Endometrial microvascular endothelial cells (primary cell): Measurements from ENCODE around the gene ZC3HAV1L. TPM values are rescaled to one million over a fixed set of nuclear protein-coding genes. Genes with fewer than 3 reads are reported as not detected.
"Not testable (repeated sequence)": the region's sequence is repeated elsewhere in the genome, so short reads cannot be mapped to it uniquely, and the experiment has no call there.

Experiments
- in situ Hi-C: cut with HindIII; loops from 2 replicates; pipeline ENCODE4 v1.10.0; 2017; ENCODE audit warnings: low sequenced_read_pairs, low pct_unique_long_range_greater_than_20kb; ENCODE audit errors: inconsistent ontology term
- total RNA-seq: library from RNA; depleted of rRNA; stranded (reverse); fragments of >200 nt; gene quantifications from one replicate; pipeline ENCODE4 v1.2.3, GENCODE V29; 2015; ENCODE audit errors: inconsistent ontology term

ZC3HAV1L gene
- total RNA-seq, 1 donor from 2014 or later = 12.0 TPM

DNA sequence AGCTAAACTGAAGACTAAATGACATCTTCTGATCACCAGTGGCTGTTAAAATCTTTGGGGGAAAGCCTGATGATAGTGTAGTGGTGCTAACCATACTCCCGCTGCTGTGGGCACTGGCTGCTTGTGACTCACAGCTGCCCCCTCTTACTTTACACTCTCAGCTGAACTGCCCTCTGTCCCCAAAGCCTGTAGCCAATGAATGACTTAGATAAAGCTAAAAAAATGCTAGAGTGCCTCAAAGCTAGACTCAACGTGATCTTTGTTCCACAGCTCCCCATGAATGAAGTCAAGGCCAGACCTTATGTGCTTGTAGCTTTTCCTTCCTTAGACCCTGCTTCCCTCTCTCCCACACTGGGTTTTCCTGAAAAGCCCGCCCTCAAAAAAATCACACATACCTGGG, 6.5 kb downstream of the ZC3HAV1L start:
- in situ Hi-C loops = no loop called here

DNA sequence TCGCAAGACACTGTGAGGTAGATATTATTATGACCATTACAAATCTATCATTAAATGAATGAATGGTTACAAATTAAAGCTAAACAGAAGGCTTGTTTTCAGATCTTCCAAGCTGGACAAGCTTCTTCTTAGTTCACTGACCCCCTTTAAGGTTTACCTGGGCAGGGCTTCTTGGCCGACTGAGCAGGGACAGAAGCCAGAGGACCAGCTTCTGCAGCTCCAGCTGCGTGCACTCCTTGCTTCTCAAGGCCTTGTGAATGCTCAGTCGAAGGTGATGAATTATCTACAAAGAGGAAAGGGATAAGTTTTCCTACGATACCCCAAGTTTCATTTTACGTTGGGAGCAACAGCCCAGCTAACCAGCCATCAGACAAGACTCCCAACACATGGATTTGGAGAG, 9.3 kb downstream of the ZC3HAV1L start:
- in situ Hi-C loops = no loop called here

DNA sequence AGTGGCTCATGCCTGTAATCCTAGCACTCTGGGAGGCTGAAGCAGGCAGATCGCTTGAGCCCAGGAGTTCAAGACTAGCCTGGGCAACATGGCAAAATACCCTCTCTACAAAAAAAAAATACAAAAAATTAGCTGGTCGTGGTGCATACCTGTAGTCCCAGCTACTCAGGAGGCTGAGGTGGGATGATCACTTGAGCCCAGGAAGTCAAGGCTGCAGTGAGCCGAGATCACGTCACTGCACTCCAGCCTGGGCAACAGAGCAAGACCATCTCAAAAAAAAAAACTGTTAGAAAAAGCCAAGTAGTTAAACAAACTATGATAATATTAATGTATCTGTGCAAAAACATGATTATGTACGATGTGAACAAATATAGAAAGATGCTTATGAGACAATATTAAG, 10.0 kb downstream of the ZC3HAV1L start:
- in situ Hi-C loops = not testable (repeated sequence)

DNA sequence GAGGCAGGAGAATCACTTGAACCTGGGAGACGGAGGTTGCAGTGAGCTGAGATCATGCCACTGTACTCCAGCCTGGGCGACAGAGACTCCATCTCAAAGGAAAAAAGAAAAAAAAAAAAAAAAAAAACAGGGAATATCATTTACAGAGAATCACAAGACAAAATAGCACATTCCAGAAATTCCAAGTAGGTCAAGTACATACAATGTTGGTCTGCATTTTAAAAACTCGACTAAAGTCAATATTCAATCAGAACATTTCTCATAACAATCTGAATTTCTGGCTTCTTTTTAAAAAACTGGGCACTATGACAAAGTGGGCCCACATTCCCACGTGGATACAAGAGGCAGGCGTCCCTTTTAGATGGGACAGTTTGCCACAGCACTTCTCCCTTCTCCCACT, 12.8 kb downstream of the ZC3HAV1L start:
- in situ Hi-C loops = no loop called here

DNA sequence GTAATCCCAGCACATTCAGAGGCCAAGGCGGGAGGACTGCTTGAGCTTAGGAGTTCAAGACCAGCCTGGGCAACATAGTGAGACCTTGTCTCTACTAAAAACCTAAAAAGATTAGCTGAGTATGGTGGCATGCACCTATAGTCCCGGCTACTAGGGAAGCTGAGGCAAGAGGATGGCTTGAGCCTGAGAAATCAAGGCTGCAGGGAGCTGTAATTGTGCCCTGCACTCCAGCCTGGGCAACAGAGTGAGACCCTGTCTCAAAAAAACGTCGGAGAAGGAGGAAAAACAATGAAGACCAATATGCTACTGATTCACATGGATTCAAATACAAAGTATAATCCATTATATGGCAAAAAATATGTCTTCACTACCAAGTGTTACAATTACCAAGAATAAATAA, 13.6 kb downstream of the ZC3HAV1L start:
- in situ Hi-C loops = no loop called here

DNA sequence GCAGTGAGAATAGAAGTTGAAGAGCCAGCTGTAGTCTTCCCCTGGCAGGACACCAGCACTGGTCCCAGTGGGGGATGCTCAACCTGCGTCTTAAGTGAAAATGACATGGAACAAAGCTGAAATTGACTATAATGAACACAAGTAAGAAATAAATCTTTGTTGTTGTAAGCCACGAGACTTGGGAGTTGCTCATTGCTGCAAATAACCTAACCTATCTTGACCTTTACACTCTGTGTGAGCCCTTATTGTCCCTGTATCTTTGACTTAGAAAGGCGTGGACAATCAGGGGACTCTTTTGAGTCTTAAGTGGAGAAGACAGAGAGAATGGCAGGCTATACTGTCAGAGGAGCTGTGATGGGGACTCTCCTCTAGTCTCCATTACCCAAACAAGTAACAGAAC, 16.9 kb downstream of the ZC3HAV1L start:
- in situ Hi-C loops = no loop called here

DNA sequence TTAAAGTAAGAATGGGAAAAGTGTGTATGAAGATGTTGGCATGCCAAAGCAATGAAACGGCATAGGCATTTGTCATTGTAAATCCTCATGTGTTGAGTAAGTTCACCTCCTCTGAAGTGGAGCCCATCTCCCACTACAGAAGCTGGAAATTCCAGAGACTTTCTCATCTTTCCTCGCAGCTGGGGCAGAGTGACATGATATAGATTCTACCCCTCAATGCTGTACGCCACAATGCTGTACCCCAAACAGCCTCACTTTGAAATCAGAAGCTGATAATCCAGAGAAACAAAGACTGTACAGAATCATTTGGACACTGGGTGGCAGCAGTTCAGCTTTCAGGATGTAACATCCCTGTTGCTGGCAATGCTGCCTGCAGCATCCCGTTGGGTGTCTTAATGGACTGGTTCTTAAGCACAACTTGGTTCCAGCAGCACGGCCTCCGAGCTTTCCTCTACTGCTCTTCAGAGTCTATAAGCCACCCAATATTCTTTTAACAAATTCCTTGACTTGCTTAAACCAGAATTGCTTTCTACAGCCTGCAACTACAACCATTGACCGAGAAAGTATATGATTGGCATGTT, 18.8 kb downstream of the ZC3HAV1L start:
- in situ Hi-C loops = no loop called here

DNA sequence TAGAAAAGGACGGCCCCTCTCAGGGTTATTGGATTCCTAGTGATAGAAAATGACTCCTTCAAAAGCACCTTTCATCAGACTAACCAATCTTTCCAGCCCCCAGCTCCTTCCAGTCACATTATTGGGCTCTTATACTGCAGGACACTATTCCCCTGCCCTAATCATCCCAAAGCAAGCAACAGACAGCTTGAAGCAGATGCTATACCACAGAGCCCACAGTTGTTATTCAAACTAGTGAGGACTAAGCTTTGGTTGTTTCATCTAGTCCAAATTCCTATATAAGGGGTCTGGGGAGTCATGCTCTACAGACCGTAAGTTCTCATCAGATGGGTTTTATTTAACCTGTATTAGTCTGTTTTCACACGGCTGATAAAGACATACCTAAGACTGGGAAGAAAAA, 24.5 kb downstream of the ZC3HAV1L start:
- in situ Hi-C loops = no loop called here

DNA sequence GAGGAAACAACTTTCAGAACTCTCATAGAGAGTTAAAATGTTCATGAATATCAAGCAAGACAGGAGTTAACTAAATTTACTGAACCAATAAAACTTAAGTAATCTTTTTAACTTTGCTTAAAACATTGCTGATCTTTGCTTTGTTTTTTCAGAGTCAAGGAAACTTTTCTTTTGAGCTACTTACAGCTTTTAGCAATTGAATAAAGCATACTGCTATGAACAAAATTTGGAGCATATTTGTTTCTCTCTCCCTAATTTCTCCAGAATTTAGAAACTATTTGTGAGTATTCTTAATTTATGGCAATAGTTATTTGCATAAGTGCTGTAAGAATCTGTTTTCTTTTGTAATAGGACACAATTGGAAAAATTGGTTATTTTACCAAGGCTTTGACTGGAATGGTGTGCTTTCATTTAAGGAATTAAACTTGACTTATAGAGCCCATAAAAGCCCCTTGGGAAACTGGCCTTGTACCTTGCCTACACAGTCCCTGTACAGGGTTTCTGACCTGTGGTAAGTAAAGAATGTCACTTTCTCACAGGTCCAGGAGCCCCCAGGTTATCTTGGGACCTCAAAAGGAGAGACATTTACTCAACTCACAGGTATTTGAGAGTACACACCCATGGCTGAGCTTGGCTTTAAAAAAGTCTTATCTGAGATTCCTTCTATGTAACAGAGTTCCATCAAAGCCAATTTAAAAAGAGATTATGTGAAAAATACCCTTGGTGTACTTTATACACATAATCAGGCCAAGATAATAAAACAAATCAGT, 31.3 kb downstream of the ZC3HAV1L start:
- in situ Hi-C loops = no loop called here

DNA sequence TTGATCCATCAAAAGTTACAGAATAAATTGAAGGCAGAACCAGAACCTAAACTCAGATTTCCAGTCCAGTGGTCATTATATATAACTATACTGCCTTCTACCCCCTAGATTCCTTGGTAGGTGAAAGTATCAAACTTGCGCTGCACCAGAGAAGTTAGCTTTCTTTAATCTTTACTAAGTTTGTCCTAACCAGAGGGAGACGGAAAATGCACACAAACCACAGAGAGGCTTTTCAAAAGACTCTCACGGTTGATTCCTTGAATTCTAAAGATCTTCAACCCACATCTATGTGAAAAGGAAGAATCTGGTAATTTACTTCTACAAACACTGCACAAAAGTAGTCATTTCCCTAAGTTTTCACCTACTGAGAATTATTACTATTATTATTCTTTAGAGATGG, 36.4 kb downstream of the ZC3HAV1L start:
- in situ Hi-C loops = no loop called here

DNA sequence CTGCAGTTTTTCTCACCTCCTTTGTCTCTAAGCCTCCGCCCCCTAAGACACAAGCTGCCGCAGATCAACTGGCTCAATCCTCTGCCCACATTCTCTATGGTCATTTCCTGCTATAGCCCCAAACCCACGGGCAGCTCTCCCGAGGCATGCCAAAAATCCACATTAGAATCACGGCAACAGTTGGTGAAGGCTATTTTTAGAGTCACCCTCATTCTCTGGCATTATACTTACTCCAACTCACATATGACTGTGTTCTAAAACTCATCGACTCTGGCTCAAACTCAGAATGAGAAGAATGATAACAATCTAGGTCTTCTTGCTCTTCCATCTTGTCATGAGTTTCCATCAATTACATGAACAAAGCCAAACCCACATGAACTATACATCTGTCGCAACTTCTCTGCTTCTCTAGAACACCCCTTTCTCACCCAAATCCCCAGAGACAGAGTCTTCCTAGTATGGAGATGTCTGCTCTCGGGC, 43.8 kb downstream of the ZC3HAV1L start:
- in situ Hi-C loops = no loop called here

DNA sequence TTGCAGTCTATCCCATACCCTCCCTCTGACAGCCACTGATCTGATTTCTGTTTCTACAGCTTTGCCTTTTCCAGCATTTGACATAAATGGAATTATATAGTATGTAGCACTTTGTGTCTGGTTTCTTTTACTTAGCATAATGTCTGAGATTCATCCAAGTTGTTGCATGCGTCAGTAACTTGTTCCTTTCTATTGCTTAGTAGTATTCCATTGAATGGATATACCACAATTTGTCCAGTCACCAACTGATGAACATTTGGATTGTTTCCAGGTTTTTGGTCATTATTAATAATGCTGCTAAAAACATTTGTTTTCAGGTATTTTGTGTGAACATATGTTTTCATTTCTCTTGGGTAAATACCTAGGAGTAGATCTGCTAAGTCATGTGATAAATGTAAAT, 48.2 kb downstream of the ZC3HAV1L start:
- in situ Hi-C loops = no loop called here

DNA sequence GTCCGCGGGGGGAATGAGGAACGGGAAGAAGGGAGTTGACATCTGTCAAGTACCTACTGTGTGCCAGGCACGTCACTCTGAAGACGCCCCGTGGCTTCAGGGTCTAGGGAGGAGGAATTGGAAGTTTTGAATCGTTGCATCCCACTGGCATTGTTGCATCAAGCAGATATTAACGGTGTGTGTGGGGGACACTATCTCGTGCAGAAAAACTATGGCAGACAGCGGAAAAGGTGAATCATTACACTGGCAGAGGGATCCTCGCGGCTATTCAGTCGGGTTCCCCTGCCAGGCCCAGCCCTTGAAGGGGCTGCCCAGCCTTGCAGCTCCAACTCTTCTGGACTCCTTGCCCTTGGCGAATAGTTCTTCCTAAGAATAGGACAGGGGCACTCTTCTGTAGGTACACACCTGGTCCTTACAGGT, 53.6 kb downstream of the ZC3HAV1L start:
- in situ Hi-C loops = no loop called here

DNA sequence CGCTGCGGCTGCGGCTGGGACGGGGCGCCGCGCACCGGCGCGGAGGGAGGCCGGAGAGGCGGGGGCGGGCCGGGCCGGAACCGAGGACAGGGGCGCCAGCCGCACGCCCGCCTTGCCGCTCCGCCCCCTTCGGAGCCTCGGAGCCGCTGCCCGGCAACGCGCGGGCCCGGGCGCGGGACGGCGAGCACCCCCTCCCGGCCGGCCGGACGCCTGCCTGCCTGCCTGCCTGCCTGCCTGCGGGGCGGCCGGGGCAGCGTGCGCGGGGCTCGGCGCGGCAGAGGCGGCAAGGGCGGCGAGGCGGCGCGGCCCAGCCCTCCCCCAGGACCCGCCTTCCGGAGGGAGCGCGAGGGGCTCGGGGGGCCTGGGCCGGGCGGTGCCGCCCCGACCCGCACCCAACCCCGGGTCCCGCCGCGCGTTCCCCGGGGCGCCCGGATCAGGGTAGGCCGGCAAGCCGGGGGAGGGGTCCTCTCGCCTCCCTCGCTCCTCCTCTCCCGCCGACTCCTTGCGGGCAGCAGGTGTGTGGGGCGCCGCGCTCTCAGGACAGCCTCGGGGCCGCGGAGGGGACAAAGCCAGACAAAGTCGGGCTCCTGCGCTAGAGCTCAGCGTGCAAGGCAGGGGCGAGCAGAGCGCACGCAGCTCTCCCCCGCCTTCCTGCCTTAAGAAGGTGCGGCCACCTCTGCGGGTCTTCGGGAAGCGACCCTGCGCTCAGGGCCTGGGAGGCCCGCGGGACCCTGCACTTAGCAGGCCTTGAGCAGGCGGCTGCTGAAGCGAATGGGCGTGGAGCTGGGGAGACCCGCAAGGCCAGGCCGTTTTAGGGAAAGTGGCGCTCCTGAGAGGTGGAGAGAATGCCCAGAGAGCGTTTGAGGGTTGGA, 54.3 kb downstream of the ZC3HAV1L start, which contains the start of gene KIAA1549:
TSS of gene KIAA1549 (minus strand) at position 58 of the 872 bp plus-strand sequence. CDS start 120 bp downstream, outside the sequence.
- in situ Hi-C loops = no loop called here

DNA sequence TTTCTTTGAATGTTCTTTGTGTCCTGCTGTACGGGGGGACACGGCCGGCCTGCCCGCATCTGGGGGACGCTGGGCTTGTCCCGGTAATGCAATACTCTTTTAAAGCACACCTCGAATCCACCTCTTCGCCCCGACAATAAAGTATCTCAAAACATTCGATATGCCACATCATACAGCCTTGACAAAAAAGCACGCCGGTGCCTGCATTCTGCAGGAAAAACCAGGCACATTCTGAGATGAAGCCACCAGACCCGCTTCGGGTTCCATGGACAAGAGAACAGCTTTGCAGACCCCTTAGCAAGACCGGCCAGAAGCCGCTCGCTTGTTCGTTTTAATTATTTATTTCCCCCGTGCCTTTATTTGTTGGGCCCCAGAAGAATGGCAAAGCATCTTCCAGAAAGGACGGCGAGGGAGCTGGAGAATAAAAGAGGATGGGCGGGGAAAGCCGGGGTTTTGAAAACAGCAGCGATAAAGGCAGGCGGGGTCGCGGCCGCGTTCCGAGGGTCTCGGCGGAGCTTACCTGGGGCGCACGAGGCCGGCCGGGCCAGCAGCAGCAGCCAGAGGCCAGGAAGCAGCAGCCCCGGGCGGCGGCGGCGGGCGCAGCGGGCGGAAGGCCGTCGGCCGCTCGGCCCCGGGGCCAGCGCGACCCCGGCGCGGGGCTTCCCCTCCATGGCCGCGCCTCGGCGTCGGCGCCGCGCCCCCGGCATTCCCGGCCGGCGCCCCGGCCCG, 55.1 kb downstream of the ZC3HAV1L start:
- in situ Hi-C loops = no loop called here

DNA sequence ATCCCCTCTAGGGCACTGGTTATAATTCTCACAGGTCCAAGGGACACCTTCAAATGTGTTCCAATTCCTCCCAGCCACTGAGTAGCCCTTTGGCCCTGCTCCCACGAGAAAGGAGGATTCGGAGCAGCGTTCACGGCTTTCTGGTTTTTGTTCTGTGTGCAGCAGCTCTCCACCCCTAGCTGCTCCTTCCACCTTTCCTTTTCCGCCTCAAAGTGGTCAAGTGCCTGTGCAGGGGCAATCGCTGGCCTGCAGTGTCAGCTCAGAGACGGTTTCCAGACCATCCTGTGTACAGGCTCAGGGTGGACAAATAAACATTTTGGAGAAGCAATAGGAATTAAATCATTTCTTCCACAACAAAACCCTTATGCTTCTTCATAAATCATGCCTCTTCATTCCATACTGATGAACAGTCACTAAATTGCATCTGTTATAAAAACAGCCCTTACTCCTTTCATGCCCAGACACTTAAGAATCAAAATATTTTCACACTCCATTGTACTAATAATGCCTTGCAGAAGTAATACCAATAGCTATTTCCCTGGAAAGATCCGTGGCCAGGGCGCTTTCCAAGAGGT, 55.8 kb downstream of the ZC3HAV1L start:
- in situ Hi-C loops = no loop called here

DNA sequence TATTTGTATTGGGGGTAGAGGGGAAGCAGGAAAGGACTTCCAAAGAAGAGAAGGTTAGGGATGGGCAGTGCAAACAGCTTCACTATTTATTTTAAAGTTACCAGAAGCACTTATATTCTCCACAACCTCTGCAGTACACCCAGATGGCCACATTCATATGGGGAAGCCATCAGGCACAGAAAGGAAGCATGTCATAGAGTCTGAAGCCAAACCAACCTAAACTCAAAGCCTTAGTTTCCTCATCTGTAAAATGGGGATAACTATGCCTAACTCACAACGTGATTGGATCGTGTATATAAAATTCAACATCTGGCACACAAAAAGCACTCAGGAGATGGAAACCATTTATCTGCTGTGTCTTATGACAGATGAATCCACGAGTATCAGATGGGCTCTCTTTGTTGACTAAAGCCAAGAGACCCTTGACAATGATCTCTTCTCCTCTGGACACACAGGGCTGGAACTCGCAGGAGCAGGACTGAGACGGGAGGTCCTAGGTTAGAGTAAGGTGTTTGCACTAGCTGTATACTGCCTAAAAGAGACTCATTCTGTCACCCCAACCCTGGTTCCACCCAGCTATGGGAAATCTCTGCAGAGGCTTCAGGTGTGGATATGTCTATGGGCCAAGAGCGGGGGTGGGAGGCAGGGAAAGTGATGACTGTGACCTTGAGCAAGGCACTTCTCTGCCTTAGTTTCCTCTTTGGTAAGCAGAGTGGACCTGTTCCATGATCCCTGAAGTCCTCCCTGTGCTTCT, 56.4 kb downstream of the ZC3HAV1L start:
- in situ Hi-C loops = no loop called here
